ENCODE results near the gene CMPK1.

CMPK1 gene

GRCh38 chr1:47371016-47371517 lies 37.5 kb downstream of the CMPK1 start:
- DNase-seq (ENCODE audit: low spot score) (no peak), ATAC-seq (ENCODE audit: low read depth) (no peak)
- no peak overlapping the region for H3K27ac ChIP-seq (ENCODE audit: poor library complexity, severe bottlenecking)
- H3K4me1 ChIP-seq (ENCODE audit: insufficient read depth, poor library complexity, severe bottlenecking), result no peaks in the 10 kb centered on the region
- TF ChIP-seq CTCF (IDR thresholded peaks at IDR 0.05; ENCODE audit: poor library complexity, severe bottlenecking), result no peak
- no peak overlapping the region for H3K4me3 ChIP-seq (ENCODE audit: severe bottlenecking)
- H3K9me3 ChIP-seq (ENCODE audit: severe bottlenecking), result no peaks in the 10 kb centered on the region
- no peaks in the 10 kb centered on the region for H3K27me3 ChIP-seq (ENCODE audit: insufficient read depth, poor library complexity, severe bottlenecking)
- H3K36me3 ChIP-seq (ENCODE audit: low read depth), result peaks cover 72% of the 10 kb centered on the region

GRCh38 chr1:47374501-47374900 lies 40.9 kb downstream of the CMPK1 start:
- no peak for TF ChIP-seq CTCF (IDR thresholded peaks at IDR 0.05; ENCODE audit: poor library complexity, severe bottlenecking)

GRCh38 chr1:47378147-47378546 lies 44.6 kb downstream of the CMPK1 start:
- no peak for TF ChIP-seq CTCF (IDR thresholded peaks at IDR 0.05; ENCODE audit: poor library complexity, severe bottlenecking)
- no peak overlapping the region for H3K27ac ChIP-seq (ENCODE audit: poor library complexity, severe bottlenecking)
- H3K36me3 ChIP-seq (ENCODE audit: low read depth), result peaks cover 63% of the 10 kb centered on the region
- no peaks in the 10 kb centered on the region for H3K27me3 ChIP-seq (ENCODE audit: insufficient read depth, poor library complexity, severe bottlenecking)
- H3K4me1 ChIP-seq (ENCODE audit: insufficient read depth, poor library complexity, severe bottlenecking), result no peaks in the 10 kb centered on the region
- ATAC-seq (ENCODE audit: low read depth), result no peak
- no peak for DNase-seq (ENCODE audit: low spot score)
- H3K4me3 ChIP-seq (ENCODE audit: severe bottlenecking), result no peak overlapping the region
- no peaks in the 10 kb centered on the region for H3K9me3 ChIP-seq (ENCODE audit: severe bottlenecking)

More at GRCh38 chr1:47374501-47374900, 40.9 kb downstream of the CMPK1 start:
- H3K27me3 ChIP-seq (ENCODE audit: insufficient read depth, poor library complexity, severe bottlenecking), result no peaks in the 10 kb centered on the region
- DNase-seq (ENCODE audit: low spot score) (no peak), ATAC-seq (ENCODE audit: low read depth) (no peak)
- no peaks in the 10 kb centered on the region for H3K9me3 ChIP-seq (ENCODE audit: severe bottlenecking)
- no peak overlapping the region for H3K4me3 ChIP-seq (ENCODE audit: severe bottlenecking)
- no peak overlapping the region for H3K27ac ChIP-seq (ENCODE audit: poor library complexity, severe bottlenecking)
- no peaks in the 10 kb centered on the region for H3K4me1 ChIP-seq (ENCODE audit: insufficient read depth, poor library complexity, severe bottlenecking)
- H3K36me3 ChIP-seq (ENCODE audit: low read depth), result peaks cover 83% of the 10 kb centered on the region

- no peak for ATAC-seq (ENCODE audit: low read depth)
- Histone ChIP-seq H3K9me3 (ENCODE audit: severe bottlenecking) (no peaks in the 10 kb centered on the region), H3K4me3 (ENCODE audit: severe bottlenecking) (no peak overlapping the region), H3K4me1 (ENCODE audit: insufficient read depth, poor library complexity, severe bottlenecking) (no peaks in the 10 kb centered on the region), H3K27me3 (ENCODE audit: insufficient read depth, poor library complexity, severe bottlenecking) (no peaks in the 10 kb centered on the region), H3K36me3 (ENCODE audit: low read depth) (peaks cover 38% of the 10 kb centered on the region), H3K27ac (ENCODE audit: poor library complexity, severe bottlenecking) (no peak overlapping the region)
- no peak for TF ChIP-seq CTCF (IDR thresholded peaks at IDR 0.05; ENCODE audit: poor library complexity, severe bottlenecking)
- DNase-seq (ENCODE audit: low spot score), result no peak
These were observed 47.1 kb downstream of the CMPK1 start for GRCh38 chr1:47380699-47381098.

GRCh38 chr1:47382399-47382983 lies 48.9 kb downstream of the CMPK1 start:
- no peak for TF ChIP-seq CTCF (IDR thresholded peaks at IDR 0.05; ENCODE audit: poor library complexity, severe bottlenecking)
- Histone ChIP-seq H3K27ac (ENCODE audit: poor library complexity, severe bottlenecking) (no peak overlapping the region), H3K36me3 (ENCODE audit: low read depth) (peaks cover 22% of the 10 kb centered on the region), H3K4me1 (ENCODE audit: insufficient read depth, poor library complexity, severe bottlenecking) (no peaks in the 10 kb centered on the region), H3K27me3 (ENCODE audit: insufficient read depth, poor library complexity, severe bottlenecking) (no peaks in the 10 kb centered on the region), H3K9me3 (ENCODE audit: severe bottlenecking) (no peaks in the 10 kb centered on the region), H3K4me3 (ENCODE audit: severe bottlenecking) (no peak overlapping the region)
- ATAC-seq (ENCODE audit: low read depth), result no peak
- DNase-seq (ENCODE audit: low spot score), result no peak

Data from RWPE2 (cell line).